ENCODE results near the gene CETN1. TPM values are rescaled to one million over a fixed set of nuclear protein-coding genes. Genes with fewer than 3 reads are reported as not detected.

CETN1 gene
- total and polyA plus RNA-seq, 2 donors (not counting 1 experiment from before 2014, with no cell fraction given) = not detected

GRCh38 chr18:574149-574860, 5.9 kb upstream of the CETN1 start:
- WGBS (ENCODE audit: insufficient coverage) = 76% methylated on average over 2 of the region's 4 CpGs
- no peak overlapping the region for H3K4me3 ChIP-seq (ENCODE audit: control extremely low read depth in 1 of 5, extremely low read depth in 1 of 5, insufficient read depth in 1 of 5, low read depth in 2 of 5, low read length in 4 of 5)
- H2AFZ ChIP-seq (ENCODE audit: insufficient read depth, low read depth, low read length, poor library complexity, severe bottlenecking) = no peak overlapping the region
- intact Hi-C loops (cut with micrococcal nuclease) = no loop called here
- TF ChIP-seq EZH2 (IDR thresholded peaks at IDR 0.05; ENCODE audit: borderline replicate concordance, insufficient read depth, low read depth, low read length, poor library complexity, severe bottlenecking) (no peak), CTCF (IDR thresholded peaks at IDR 0.05) (no peak)
- ATAC-seq (ENCODE audit: low read depth) (no peak), DNase-seq (no peak)
- no peaks in the 10 kb centered on the region for H3K4me1 ChIP-seq (ENCODE audit: control insufficient read depth in 2 of 2, insufficient read depth in 2 of 2, low read length in 2 of 2)
- H3K9me3 ChIP-seq (ENCODE audit: control extremely low read depth in 1 of 3, control insufficient read depth in 2 of 3, insufficient read depth in 1 of 3, low read length in 2 of 3) = peaks cover 0 to 4% (median 0%) of the 10 kb centered on the region in 3 donors
- H3K4me2 ChIP-seq (replicated peaks; ENCODE audit: low read depth, low read length, poor library complexity, severe bottlenecking) = no peak overlapping the region
- H3K4me3 Mint-ChIP-seq = no peak overlapping the region
- ChIA-PET CTCF (no interaction called here), POLR2A (no interaction called here)
- H3K9ac ChIP-seq (ENCODE audit: low read length) = no peak overlapping the region
- no peaks in the 10 kb centered on the region for H3K79me2 ChIP-seq (ENCODE audit: control insufficient read depth, insufficient read depth, low read length)
- H3K4me1 Mint-ChIP-seq = no peaks in the 10 kb centered on the region
- H3K9me3 Mint-ChIP-seq (ENCODE audit: insufficient read depth) = no peaks in the 10 kb centered on the region
- no peak overlapping the region for H3K27ac Mint-ChIP-seq
- no peaks in the 10 kb centered on the region for H4K20me1 ChIP-seq (ENCODE audit: control insufficient read depth, insufficient read depth, low read length, poor library complexity, severe bottlenecking)
- H3K27me3 ChIP-seq (replicated peaks in 1 of 4; ENCODE audit: control extremely low read depth in 1 of 4, control insufficient read depth in 3 of 4, insufficient read depth in 4 of 4, low read length in 3 of 4) = no peaks in the 10 kb centered on the region
- no peaks in the 10 kb centered on the region for H3K36me3 ChIP-seq (replicated peaks in 1 of 2; ENCODE audit: control extremely low read depth in 1 of 2, control insufficient read depth in 1 of 2, extremely low read depth in 1 of 2, insufficient read depth in 2 of 2, low read length in 1 of 2)
- no peak overlapping the region for H3K27ac ChIP-seq (ENCODE audit: low read length in 2 of 2)
- H3K27me3 Mint-ChIP-seq = peaks cover 3% of the 10 kb centered on the region

GRCh38 chr18:574865-575645, 5.1 kb upstream of the CETN1 start:
- intact Hi-C loops (cut with micrococcal nuclease) = no loop called here
- H3K27ac ChIP-seq (ENCODE audit: low read length in 2 of 2) = no peak overlapping the region
- H3K9me3 Mint-ChIP-seq (ENCODE audit: insufficient read depth) = no peaks in the 10 kb centered on the region
- 100% methylated on average over 1 of the region's 5 CpGs for WGBS (ENCODE audit: insufficient coverage)
- TF ChIP-seq EZH2 (IDR thresholded peaks at IDR 0.05; ENCODE audit: borderline replicate concordance, insufficient read depth, low read depth, low read length, poor library complexity, severe bottlenecking) (no peak), CTCF (IDR thresholded peaks at IDR 0.05) (no peak)
- H3K27me3 ChIP-seq (replicated peaks in 1 of 4; ENCODE audit: control extremely low read depth in 1 of 4, control insufficient read depth in 3 of 4, insufficient read depth in 4 of 4, low read length in 3 of 4) = no peaks in the 10 kb centered on the region
- no peak overlapping the region for H3K4me3 ChIP-seq (ENCODE audit: control extremely low read depth in 1 of 5, extremely low read depth in 1 of 5, insufficient read depth in 1 of 5, low read depth in 2 of 5, low read length in 4 of 5)
- POLR2A ChIA-PET = no interaction called here
- H3K4me1 Mint-ChIP-seq = no peaks in the 10 kb centered on the region
- peaks cover 3% of the 10 kb centered on the region for H3K27me3 Mint-ChIP-seq
- no peak overlapping the region for H3K27ac Mint-ChIP-seq
- H3K79me2 ChIP-seq (ENCODE audit: control insufficient read depth, insufficient read depth, low read length) = no peaks in the 10 kb centered on the region
- H2AFZ ChIP-seq (ENCODE audit: insufficient read depth, low read depth, low read length, poor library complexity, severe bottlenecking) = no peak overlapping the region
- no peak overlapping the region for H3K9ac ChIP-seq (ENCODE audit: low read length)
- no peak for DNase-seq
- H3K9me3 ChIP-seq (ENCODE audit: control extremely low read depth in 1 of 3, control insufficient read depth in 2 of 3, insufficient read depth in 1 of 3, low read length in 2 of 3) = peaks cover 0 to 4% (median 0%) of the 10 kb centered on the region in 3 donors
- no peak for ATAC-seq (ENCODE audit: low read depth)
- CTCF ChIA-PET = no interaction called here
- no peaks in the 10 kb centered on the region for H3K4me1 ChIP-seq (ENCODE audit: control insufficient read depth in 2 of 2, insufficient read depth in 2 of 2, low read length in 2 of 2)
- H3K4me2 ChIP-seq (replicated peaks; ENCODE audit: low read depth, low read length, poor library complexity, severe bottlenecking) = no peak overlapping the region
- no peaks in the 10 kb centered on the region for H4K20me1 ChIP-seq (ENCODE audit: control insufficient read depth, insufficient read depth, low read length, poor library complexity, severe bottlenecking)
- H3K4me3 Mint-ChIP-seq = no peak overlapping the region
- H3K36me3 ChIP-seq (replicated peaks in 1 of 2; ENCODE audit: control extremely low read depth in 1 of 2, control insufficient read depth in 1 of 2, extremely low read depth in 1 of 2, insufficient read depth in 2 of 2, low read length in 1 of 2) = no peaks in the 10 kb centered on the region
